Calu3 (cell line): ENCODE data around the gene STON1. TPM values are rescaled to one million over a fixed set of nuclear protein-coding genes. Genes with fewer than 3 reads are reported as not detected.

Experiments
- BruUV-seq: library from RNA; stranded (reverse); fragments of 400-500 nt; replicated peaks from 2 replicates; lab custom pipeline; 2021; lab: Mats Ljungman, UMichigan
- CTCF ChIA-PET: fragments of 300-600 bp; sonication (Branson Sonifier 250); formaldehyde crosslinking; loops from one replicate; lab custom pipeline; 2022; ENCODE audit warnings: antibody characterized with exemption; lab: Charles Lee
- DNase-seq: peaks from one replicate; pipeline ENCODE4 v3.0.0; 2022
- H3K27ac Mint-ChIP-seq: one replicate; pipeline ENCODE4 v1.8.0; 2022; ENCODE audit warnings: mixed read lengths; ENCODE audit not compliant: unreplicated experiment
- H3K27me3 Mint-ChIP-seq: one replicate; pipeline ENCODE4 v1.8.0; 2022; ENCODE audit warnings: mixed read lengths; ENCODE audit not compliant: unreplicated experiment
- H3K36me3 Mint-ChIP-seq: one replicate; pipeline ENCODE4 v1.8.0; 2022; ENCODE audit warnings: mild to moderate bottlenecking, moderate library complexity, mixed read lengths; ENCODE audit not compliant: insufficient read depth, unreplicated experiment
- H3K4me1 Mint-ChIP-seq: one replicate; pipeline ENCODE4 v1.8.0; 2022; ENCODE audit warnings: mild to moderate bottlenecking, low read depth, mixed read lengths; ENCODE audit not compliant: unreplicated experiment
- H3K4me3 Mint-ChIP-seq: one replicate; pipeline ENCODE4 v1.8.0; 2022; ENCODE audit warnings: mild to moderate bottlenecking, low read depth, moderate library complexity, mixed read lengths; ENCODE audit not compliant: unreplicated experiment
- H3K9me3 Mint-ChIP-seq: one replicate; pipeline ENCODE4 v1.8.0; 2022; ENCODE audit warnings: low read depth, mixed read lengths; ENCODE audit not compliant: unreplicated experiment
- intact Hi-C: fragments of 100-400 bp; cut with micrococcal nuclease; formaldehyde crosslinking; loops from one replicate; pipeline ENCODE4 v1.10.0; 2022; ENCODE audit not compliant: unreplicated experiment
- total RNA-seq: library from RNA; stranded (reverse); gene quantifications from 2 replicates; pipeline ENCODE4 v1.2.3, GENCODE V29; 2022
- TF ChIP-seq, protein P1 (sequence below): fragments of 200-600 bp; IDR thresholded peaks from one replicate; pipeline ENCODE4 v1.8.0; 2022; ENCODE audit warnings: antibody characterized with exemption; ENCODE audit not compliant: unreplicated experiment

Gene STON1
- total RNA-seq, 1 experiment from 2014 or later: 1.3 TPM

GRCh38 chr2:48543895-48544294 is 13.9 kb downstream of the STON1 start:
- BruUV-seq: no TSS peak
- no peak for DNase-seq
- Mint-ChIP-seq H3K9me3 (no peaks in the 10 kb centered on the region), H3K4me1 (no peaks in the 10 kb centered on the region), H3K27ac (no peak overlapping the region), H3K36me3 (no peaks in the 10 kb centered on the region), H3K4me3 (no peak overlapping the region), H3K27me3 (no peaks in the 10 kb centered on the region)
- CTCF ChIA-PET: interaction anchor here (0.6 kb wide), 1 partner anchor 70 kb away, joined by 3 read pairs; no protein-coding TSS in a partner anchor
- intact Hi-C loops: no loop called here
- TF ChIP-seq, protein P1, sequence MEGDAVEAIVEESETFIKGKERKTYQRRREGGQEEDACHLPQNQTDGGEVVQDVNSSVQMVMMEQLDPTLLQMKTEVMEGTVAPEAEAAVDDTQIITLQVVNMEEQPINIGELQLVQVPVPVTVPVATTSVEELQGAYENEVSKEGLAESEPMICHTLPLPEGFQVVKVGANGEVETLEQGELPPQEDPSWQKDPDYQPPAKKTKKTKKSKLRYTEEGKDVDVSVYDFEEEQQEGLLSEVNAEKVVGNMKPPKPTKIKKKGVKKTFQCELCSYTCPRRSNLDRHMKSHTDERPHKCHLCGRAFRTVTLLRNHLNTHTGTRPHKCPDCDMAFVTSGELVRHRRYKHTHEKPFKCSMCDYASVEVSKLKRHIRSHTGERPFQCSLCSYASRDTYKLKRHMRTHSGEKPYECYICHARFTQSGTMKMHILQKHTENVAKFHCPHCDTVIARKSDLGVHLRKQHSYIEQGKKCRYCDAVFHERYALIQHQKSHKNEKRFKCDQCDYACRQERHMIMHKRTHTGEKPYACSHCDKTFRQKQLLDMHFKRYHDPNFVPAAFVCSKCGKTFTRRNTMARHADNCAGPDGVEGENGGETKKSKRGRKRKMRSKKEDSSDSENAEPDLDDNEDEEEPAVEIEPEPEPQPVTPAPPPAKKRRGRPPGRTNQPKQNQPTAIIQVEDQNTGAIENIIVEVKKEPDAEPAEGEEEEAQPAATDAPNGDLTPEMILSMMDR: no peak

DNA sequence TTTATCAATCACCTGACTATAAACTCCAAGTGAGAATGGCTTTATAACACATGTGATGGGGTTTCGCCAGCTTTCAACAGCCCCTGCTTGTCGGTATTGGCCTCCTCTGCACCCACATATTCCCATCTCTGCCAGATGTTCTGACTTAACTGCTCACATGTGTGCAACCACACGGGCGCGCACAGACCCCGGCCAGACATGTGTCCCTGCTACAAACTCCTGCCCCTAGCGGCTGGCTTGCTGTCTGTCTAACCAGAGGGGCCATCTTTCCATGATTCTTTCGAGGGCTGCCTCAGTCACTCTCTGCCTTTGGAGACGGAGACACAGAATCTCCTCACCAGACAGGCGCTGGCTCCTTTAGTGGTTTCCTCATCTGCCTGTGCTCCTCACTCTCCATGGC is 15.3 kb downstream of the STON1 start:
- intact Hi-C loops: no loop called here
- Mint-ChIP-seq H3K4me3 (no peak overlapping the region), H3K36me3 (no peaks in the 10 kb centered on the region), H3K27ac (no peak overlapping the region), H3K9me3 (no peaks in the 10 kb centered on the region), H3K27me3 (no peaks in the 10 kb centered on the region), H3K4me1 (no peaks in the 10 kb centered on the region)
- CTCF ChIA-PET: interaction anchor here (0.6 kb wide), 1 partner anchor 7 kb away, joined by 3 read pairs; no protein-coding TSS in a partner anchor
- no TSS peak for BruUV-seq
- DNase-seq: no peak
- TF ChIP-seq, protein P1: no peak

GRCh38 chr2:48548840-48549239 is 18.9 kb downstream of the STON1 start:
- Mint-ChIP-seq H3K27ac (no peak overlapping the region), H3K4me3 (no peak overlapping the region), H3K9me3 (peaks cover 3% of the 10 kb centered on the region), H3K4me1 (no peaks in the 10 kb centered on the region), H3K27me3 (no peaks in the 10 kb centered on the region), H3K36me3 (no peaks in the 10 kb centered on the region)
- DNase-seq: no peak
- intact Hi-C loops: no loop called here
- TF ChIP-seq, protein P1: no peak
- CTCF ChIA-PET: no interaction called here
- no TSS peak for BruUV-seq

DNA sequence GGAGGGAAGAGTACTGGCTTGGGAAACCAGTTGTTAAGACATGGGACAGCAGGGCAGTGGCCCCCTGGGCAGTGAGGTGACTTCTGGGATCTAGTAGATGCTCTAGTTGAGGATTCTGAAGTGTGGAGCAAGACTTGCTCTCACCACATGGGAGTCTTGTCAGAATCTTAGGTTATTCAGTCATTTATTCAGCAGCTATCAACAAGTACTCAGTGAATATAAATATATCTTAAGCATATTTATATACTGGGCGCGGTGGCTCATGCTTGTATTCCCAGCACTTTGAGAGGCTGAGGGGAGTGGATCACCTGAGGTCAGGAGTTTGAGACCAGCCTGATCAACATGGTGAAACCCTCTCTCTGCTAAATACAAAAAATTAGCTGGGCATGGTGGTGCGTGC is 20.0 kb downstream of the STON1 start:
- intact Hi-C loops: no loop called here
- no TSS peak for BruUV-seq
- peaks cover 3% of the 10 kb centered on the region for H3K9me3 Mint-ChIP-seq

More for the DNA sequence above, 20.0 kb downstream of the STON1 start:
- Mint-ChIP-seq H3K27ac (no peak overlapping the region), H3K36me3 (no peaks in the 10 kb centered on the region), H3K4me1 (no peaks in the 10 kb centered on the region), H3K4me3 (no peak overlapping the region), H3K27me3 (no peaks in the 10 kb centered on the region)
- CTCF ChIA-PET: no interaction called here
- DNase-seq: no peak
- TF ChIP-seq, protein P1: no peak
